Kidney (tissue), 14 donors: ENCODE data around the gene TEAD1. TPM values are rescaled to one million over a fixed set of nuclear protein-coding genes. Genes with fewer than 3 reads are reported as not detected.

Experiments used
- DNase-seq, 5 donors: peaks; one replicate each; pipeline ENCODE4 v3.0.0-alpha.2; 2013 to 2020
- FAIRE-seq: peaks from 2 replicates; lab custom pipeline; 2012; peaks lifted over from hg19 to GRCh38; lab: Jason Lieb, UNC
- H3K27ac ChIP-seq, 2 donors: one replicate each; pipeline ENCODE4 v1.7.0; 2013; ENCODE audit warnings: low read depth in 2 of 2, low read length in 2 of 2, inconsistent platforms in 1 of 2
- H3K27me3 ChIP-seq: one replicate; pipeline ENCODE4 v1.7.1; 2013; ENCODE audit warnings: low read length, inconsistent platforms; ENCODE audit not compliant: control insufficient read depth, insufficient read depth
- H3K36me3 ChIP-seq, 3 donors: one replicate each; pipeline versions ENCODE4 v1.7.0 to v1.7.1; 2013; ENCODE audit warnings: low read length in 3 of 3, control low read depth in 1 of 3, inconsistent platforms in 1 of 3; ENCODE audit not compliant: insufficient read depth in 3 of 3, control insufficient read depth in 2 of 3
- H3K4me1 ChIP-seq, 3 donors: one replicate each; pipeline versions ENCODE4 v1.7.0 to v1.7.1; 2013; ENCODE audit warnings: low read length in 3 of 3, inconsistent platforms in 1 of 3, low read depth in 1 of 3; ENCODE audit not compliant: control insufficient read depth in 2 of 3, insufficient read depth in 2 of 3
- H3K4me3 ChIP-seq, 3 donors: one replicate each; pipeline versions ENCODE4 v1.7.0 to v1.8.1; 2013; ENCODE audit warnings: low read length in 3 of 3, control low read depth in 1 of 3, inconsistent platforms in 1 of 3
- H3K9ac ChIP-seq, 3 donors: one replicate each; pipeline versions ENCODE4 v1.7.0 to v1.7.1; 2013; ENCODE audit warnings: low read length in 3 of 3, control low read depth in 1 of 3, inconsistent platforms in 1 of 3
- H3K9me3 ChIP-seq, 3 donors: one replicate each; pipeline versions ENCODE4 v1.7.0 to v1.7.1; 2013; ENCODE audit warnings: low read length in 3 of 3, control low read depth in 1 of 3, inconsistent platforms in 1 of 3; ENCODE audit not compliant: control insufficient read depth in 2 of 3, insufficient read depth in 1 of 3
- CTCF ChIP-seq: IDR thresholded peaks from 3 replicates; pipeline ENCODE4 v1.5.1; 2012; ENCODE audit warnings: mild to moderate bottlenecking, moderate library complexity, borderline replicate concordance; ENCODE audit not compliant: insufficient read depth; ENCODE audit errors: extremely low read depth
- intact Hi-C: fragments of 100-400 bp; cut with DNase I; formaldehyde crosslinking; loops from one replicate; pipeline ENCODE4 v1.11.1; 2022
- polyA plus RNA-seq: library from polyadenylated mRNA; stranded (reverse); fragments of 350-450 nt; fragmentation: Illumina TruSeq; extraction: RNeasy Lipid Tissue Mini Kit (QIAGEN cat#74804); gene quantifications from one replicate; pipeline ENCODE4 v1.2.3, GENCODE V29; 2014; ENCODE audit warnings: low read depth, low replicate concordance; ENCODE audit not compliant: insufficient read depth
- total RNA-seq: library from RNA; stranded (reverse); fragmentation: NEBNext Ultra II Directional; extraction: Animal tissue kit (Norgen Biotek cat#: 25700); gene quantifications from one replicate; pipeline ENCODE4 v1.2.1, GENCODE V29; 2021
- donor health status: control.
- donor health status: control.
- donor health status: control.
- donor health status: control.
- donor health status: control.
- donor health status: DM: yes; HTN: yes; CAD: no.
- donor health status: Normal renal cell carcinoma (clear cell type).

The TEAD1 gene
- total and polyA plus RNA-seq, 2 donors from 2014 or later, result 7.6 to 77.2 TPM

GRCh38 chr11:12906501-12906900 lies 232.3 kb downstream of the TEAD1 start:
- intact Hi-C loops, result no loop called here
- FAIRE-seq, result no peak
- no peak for TF ChIP-seq CTCF

GRCh38 chr11:12909879-12910278 lies 235.7 kb downstream of the TEAD1 start:
- Histone ChIP-seq H3K36me3 (peaks cover 0 to 6% (median 3%) of the 10 kb centered on the region in 3 donors), H3K4me3 (no peak overlapping the region), H3K9me3 (no peaks in the 10 kb centered on the region), H3K27ac (no peak overlapping the region), H3K9ac (no peak overlapping the region), H3K4me1 (no peaks in the 10 kb centered on the region), H3K27me3 (no peaks in the 10 kb centered on the region)
- intact Hi-C loops, result no loop called here
- no peak for FAIRE-seq
- no peak for TF ChIP-seq CTCF
- DNase-seq, result no peak

More at GRCh38 chr11:12906501-12906900, 232.3 kb downstream of the TEAD1 start:
- no peak overlapping the region for H3K4me3 ChIP-seq
- no peak overlapping the region for H3K27ac ChIP-seq
- peaks cover 0 to 11% (median 9%) of the 10 kb centered on the region in 3 donors for H3K36me3 ChIP-seq
- H3K9me3 ChIP-seq, result no peaks in the 10 kb centered on the region
- no peaks in the 10 kb centered on the region for H3K27me3 ChIP-seq
- H3K9ac ChIP-seq, result no peak overlapping the region
- DNase-seq, result no peak
- no peaks in the 10 kb centered on the region for H3K4me1 ChIP-seq

- Histone ChIP-seq H3K27me3 (no peaks in the 10 kb centered on the region), H3K36me3 (no peaks in the 10 kb centered on the region), H3K4me1 (no peaks in the 10 kb centered on the region), H3K27ac (no peak overlapping the region), H3K9me3 (no peaks in the 10 kb centered on the region), H3K9ac (no peak overlapping the region), H3K4me3 (no peak overlapping the region)
- DNase-seq (peak; percentile 76 to 80 (median 77)), FAIRE-seq (no peak)
- peak; percentile 55 for TF ChIP-seq CTCF
- intact Hi-C loops, result no loop called here
These were observed 240.2 kb downstream of the TEAD1 start for GRCh38 chr11:12914400-12914912.

GRCh38 chr11:12915093-12915492 lies 240.9 kb downstream of the TEAD1 start:
- no peak for FAIRE-seq
- H3K27ac ChIP-seq, result no peak overlapping the region
- intact Hi-C loops, result no loop called here

More at GRCh38 chr11:12915093-12915492, 240.9 kb downstream of the TEAD1 start:
- H3K9me3 ChIP-seq, result no peaks in the 10 kb centered on the region
- DNase-seq, result no peak
- H3K27me3 ChIP-seq, result no peaks in the 10 kb centered on the region
- no peaks in the 10 kb centered on the region for H3K4me1 ChIP-seq
- no peak for TF ChIP-seq CTCF
- H3K4me3 ChIP-seq, result no peak overlapping the region
- no peaks in the 10 kb centered on the region for H3K36me3 ChIP-seq
- H3K9ac ChIP-seq, result no peak overlapping the region
